ENCODE results near the gene DNAH8.

DNA sequence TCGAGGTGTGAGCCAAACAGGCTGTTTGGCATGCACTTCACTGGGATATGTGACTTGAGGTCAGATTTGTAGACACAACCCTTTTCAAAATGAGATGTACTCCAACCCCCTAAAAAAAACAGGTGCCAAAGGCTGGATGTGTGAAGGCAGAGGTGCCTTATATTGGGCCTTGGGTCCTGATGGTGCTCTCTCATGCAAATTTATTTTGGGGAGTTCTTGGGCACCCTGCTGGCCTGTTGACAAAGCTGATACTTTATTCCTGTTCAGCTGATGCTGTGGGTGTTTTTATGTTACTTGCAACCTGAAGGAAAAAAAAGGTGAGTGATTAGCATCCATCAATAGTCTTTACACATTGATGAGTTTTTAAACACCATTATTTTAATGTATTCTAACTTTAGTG is 121.5 kb downstream of the DNAH8 start:
- TF ChIP-seq, protein P1, sequence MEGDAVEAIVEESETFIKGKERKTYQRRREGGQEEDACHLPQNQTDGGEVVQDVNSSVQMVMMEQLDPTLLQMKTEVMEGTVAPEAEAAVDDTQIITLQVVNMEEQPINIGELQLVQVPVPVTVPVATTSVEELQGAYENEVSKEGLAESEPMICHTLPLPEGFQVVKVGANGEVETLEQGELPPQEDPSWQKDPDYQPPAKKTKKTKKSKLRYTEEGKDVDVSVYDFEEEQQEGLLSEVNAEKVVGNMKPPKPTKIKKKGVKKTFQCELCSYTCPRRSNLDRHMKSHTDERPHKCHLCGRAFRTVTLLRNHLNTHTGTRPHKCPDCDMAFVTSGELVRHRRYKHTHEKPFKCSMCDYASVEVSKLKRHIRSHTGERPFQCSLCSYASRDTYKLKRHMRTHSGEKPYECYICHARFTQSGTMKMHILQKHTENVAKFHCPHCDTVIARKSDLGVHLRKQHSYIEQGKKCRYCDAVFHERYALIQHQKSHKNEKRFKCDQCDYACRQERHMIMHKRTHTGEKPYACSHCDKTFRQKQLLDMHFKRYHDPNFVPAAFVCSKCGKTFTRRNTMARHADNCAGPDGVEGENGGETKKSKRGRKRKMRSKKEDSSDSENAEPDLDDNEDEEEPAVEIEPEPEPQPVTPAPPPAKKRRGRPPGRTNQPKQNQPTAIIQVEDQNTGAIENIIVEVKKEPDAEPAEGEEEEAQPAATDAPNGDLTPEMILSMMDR (IDR thresholded peaks at IDR 0.05): no peak
- TF ChIP-seq POLR2AphosphoS5 (IDR thresholded peaks at IDR 0.05; ENCODE audit: low read depth, low read length): no peak
- TF ChIP-seq SIN3A (IDR thresholded peaks at IDR 0.05; ENCODE audit: borderline replicate concordance, insufficient read depth, low read depth, low read length): no peak
- TF ChIP-seq, protein P2, sequence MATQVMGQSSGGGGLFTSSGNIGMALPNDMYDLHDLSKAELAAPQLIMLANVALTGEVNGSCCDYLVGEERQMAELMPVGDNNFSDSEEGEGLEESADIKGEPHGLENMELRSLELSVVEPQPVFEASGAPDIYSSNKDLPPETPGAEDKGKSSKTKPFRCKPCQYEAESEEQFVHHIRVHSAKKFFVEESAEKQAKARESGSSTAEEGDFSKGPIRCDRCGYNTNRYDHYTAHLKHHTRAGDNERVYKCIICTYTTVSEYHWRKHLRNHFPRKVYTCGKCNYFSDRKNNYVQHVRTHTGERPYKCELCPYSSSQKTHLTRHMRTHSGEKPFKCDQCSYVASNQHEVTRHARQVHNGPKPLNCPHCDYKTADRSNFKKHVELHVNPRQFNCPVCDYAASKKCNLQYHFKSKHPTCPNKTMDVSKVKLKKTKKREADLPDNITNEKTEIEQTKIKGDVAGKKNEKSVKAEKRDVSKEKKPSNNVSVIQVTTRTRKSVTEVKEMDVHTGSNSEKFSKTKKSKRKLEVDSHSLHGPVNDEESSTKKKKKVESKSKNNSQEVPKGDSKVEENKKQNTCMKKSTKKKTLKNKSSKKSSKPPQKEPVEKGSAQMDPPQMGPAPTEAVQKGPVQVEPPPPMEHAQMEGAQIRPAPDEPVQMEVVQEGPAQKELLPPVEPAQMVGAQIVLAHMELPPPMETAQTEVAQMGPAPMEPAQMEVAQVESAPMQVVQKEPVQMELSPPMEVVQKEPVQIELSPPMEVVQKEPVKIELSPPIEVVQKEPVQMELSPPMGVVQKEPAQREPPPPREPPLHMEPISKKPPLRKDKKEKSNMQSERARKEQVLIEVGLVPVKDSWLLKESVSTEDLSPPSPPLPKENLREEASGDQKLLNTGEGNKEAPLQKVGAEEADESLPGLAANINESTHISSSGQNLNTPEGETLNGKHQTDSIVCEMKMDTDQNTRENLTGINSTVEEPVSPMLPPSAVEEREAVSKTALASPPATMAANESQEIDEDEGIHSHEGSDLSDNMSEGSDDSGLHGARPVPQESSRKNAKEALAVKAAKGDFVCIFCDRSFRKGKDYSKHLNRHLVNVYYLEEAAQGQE (IDR thresholded peaks at IDR 0.05; ENCODE audit: insufficient read depth in 1 of 2, low read depth in 2 of 2, low read length in 1 of 2): no peak

Measured in Panc1 (cell line).